Liver (tissue), 3 donors: ENCODE results near the gene NHSL2.
"Not testable (repeated sequence)": the region's sequence is repeated elsewhere in the genome, so short reads cannot be mapped to it uniquely, and the experiment has no call there.

Experiments used
- EGR1 ChIP-seq, 2 donors: IDR thresholded peaks; 2 replicates each; pipeline ENCODE4 v1.6.1; 2016 to 2018; ENCODE audit warnings: antibody characterized with exemption in 2 of 2, low read depth in 2 of 2
- GABPA ChIP-seq, 2 donors: IDR thresholded peaks in 1 of 2; conservative IDR thresholded peaks in 1 of 2; 2 replicates each; pipeline ENCODE4 v1.6.1; 2016; ENCODE audit warnings: antibody characterized with exemption in 2 of 2, mild to moderate bottlenecking in 1 of 2, moderate library complexity in 1 of 2
- JUND ChIP-seq, 2 donors: IDR thresholded peaks; 2 replicates each; pipeline ENCODE4 v1.6.1; 2016; ENCODE audit warnings: antibody characterized with exemption in 2 of 2
- RAD21 ChIP-seq, 2 donors: IDR thresholded peaks; 2 replicates each; pipeline ENCODE4 v1.6.1; 2016; ENCODE audit warnings: antibody characterized with exemption in 2 of 2, mild to moderate bottlenecking in 2 of 2
- REST ChIP-seq: IDR thresholded peaks from 2 replicates; pipeline ENCODE4 v1.6.1; 2016; ENCODE audit warnings: antibody characterized with exemption, mild to moderate bottlenecking
- RXRA ChIP-seq, 2 donors: IDR thresholded peaks; 2 replicates each; pipeline ENCODE4 v1.6.1; 2017 to 2018; ENCODE audit warnings: antibody characterized with exemption in 2 of 2, mild to moderate bottlenecking in 1 of 2
- SP1 ChIP-seq: IDR thresholded peaks from 2 replicates; pipeline ENCODE4 v1.6.1; 2018; ENCODE audit warnings: antibody characterized with exemption, mild to moderate bottlenecking
- TAF1 ChIP-seq: conservative IDR thresholded peaks from 2 replicates; pipeline ENCODE4 v1.6.1; 2016; ENCODE audit warnings: antibody characterized with exemption, mild to moderate bottlenecking
- TF ChIP-seq, protein P1 (sequence below): fragments of 150-350 bp; IDR thresholded peaks from 2 replicates; pipeline ENCODE4 v1.5.1; 2017; ENCODE audit warnings: improper control_type of control experiment, low read depth, low read length; ENCODE audit not compliant: missing input control
- TF ChIP-seq, protein P2 (sequence below): IDR thresholded peaks from 2 replicates; pipeline ENCODE4 v1.6.1; 2016; ENCODE audit warnings: antibody characterized with exemption
- TF ChIP-seq, protein P3 (sequence below): IDR thresholded peaks from 2 replicates; pipeline ENCODE4 v1.6.1; 2016; ENCODE audit warnings: antibody characterized with exemption
- TF ChIP-seq, protein P4 (sequence below): IDR thresholded peaks from 2 replicates; pipeline ENCODE4 v1.6.1; 2016; ENCODE audit warnings: antibody characterized with exemption
- donor health status: healthy.
- donor health status: healthy.

DNA sequence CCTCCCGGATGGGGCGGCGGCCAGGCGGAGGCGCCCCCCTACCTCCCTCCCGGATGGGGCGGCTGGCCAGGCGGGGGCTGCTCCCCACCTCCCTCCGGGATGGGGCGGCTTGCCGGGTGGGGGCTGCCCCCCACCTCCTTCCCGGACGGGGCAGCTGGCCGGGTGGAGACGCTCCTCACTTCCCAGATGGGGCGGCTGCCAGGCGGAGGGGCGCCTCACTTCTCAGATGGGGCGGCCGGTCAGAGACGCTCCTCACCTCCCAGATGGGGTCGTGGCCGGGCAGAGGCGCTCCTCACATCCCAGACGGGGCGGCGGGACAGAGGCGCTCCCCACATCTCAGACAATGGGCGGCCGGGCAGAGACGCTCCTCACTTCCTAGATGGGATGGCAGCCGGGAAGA lies 33.8 kb upstream of the NHSL2 start:
- TF ChIP-seq, protein P1, sequence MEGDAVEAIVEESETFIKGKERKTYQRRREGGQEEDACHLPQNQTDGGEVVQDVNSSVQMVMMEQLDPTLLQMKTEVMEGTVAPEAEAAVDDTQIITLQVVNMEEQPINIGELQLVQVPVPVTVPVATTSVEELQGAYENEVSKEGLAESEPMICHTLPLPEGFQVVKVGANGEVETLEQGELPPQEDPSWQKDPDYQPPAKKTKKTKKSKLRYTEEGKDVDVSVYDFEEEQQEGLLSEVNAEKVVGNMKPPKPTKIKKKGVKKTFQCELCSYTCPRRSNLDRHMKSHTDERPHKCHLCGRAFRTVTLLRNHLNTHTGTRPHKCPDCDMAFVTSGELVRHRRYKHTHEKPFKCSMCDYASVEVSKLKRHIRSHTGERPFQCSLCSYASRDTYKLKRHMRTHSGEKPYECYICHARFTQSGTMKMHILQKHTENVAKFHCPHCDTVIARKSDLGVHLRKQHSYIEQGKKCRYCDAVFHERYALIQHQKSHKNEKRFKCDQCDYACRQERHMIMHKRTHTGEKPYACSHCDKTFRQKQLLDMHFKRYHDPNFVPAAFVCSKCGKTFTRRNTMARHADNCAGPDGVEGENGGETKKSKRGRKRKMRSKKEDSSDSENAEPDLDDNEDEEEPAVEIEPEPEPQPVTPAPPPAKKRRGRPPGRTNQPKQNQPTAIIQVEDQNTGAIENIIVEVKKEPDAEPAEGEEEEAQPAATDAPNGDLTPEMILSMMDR: not testable (repeated sequence)
- TF ChIP-seq, protein P2, sequence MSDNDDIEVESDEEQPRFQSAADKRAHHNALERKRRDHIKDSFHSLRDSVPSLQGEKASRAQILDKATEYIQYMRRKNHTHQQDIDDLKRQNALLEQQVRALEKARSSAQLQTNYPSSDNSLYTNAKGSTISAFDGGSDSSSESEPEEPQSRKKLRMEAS: not testable (repeated sequence)
- TF ChIP-seq, protein P3, sequence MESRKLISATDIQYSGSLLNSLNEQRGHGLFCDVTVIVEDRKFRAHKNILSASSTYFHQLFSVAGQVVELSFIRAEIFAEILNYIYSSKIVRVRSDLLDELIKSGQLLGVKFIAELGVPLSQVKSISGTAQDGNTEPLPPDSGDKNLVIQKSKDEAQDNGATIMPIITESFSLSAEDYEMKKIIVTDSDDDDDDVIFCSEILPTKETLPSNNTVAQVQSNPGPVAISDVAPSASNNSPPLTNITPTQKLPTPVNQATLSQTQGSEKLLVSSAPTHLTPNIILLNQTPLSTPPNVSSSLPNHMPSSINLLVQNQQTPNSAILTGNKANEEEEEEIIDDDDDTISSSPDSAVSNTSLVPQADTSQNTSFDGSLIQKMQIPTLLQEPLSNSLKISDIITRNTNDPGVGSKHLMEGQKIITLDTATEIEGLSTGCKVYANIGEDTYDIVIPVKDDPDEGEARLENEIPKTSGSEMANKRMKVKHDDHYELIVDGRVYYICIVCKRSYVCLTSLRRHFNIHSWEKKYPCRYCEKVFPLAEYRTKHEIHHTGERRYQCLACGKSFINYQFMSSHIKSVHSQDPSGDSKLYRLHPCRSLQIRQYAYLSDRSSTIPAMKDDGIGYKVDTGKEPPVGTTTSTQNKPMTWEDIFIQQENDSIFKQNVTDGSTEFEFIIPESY: not testable (repeated sequence)
- TF ChIP-seq REST; EGR1 (IDR thresholded peaks at IDR 0.05; ENCODE audit: low read depth in 2 of 2); JUND (IDR thresholded peaks at IDR 0.05); GABPA (IDR thresholded peaks at IDR 0.05 in 1 of 2, conservative IDR thresholded peaks at IDR 0.05 in 1 of 2); RAD21 (IDR thresholded peaks at IDR 0.05); RXRA (IDR thresholded peaks at IDR 0.05); TAF1; SP1: not testable (repeated sequence)
- TF ChIP-seq, protein P4, sequence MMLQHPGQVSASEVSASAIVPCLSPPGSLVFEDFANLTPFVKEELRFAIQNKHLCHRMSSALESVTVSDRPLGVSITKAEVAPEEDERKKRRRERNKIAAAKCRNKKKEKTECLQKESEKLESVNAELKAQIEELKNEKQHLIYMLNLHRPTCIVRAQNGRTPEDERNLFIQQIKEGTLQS: not testable (repeated sequence)
